MM.1S (cell line): Measurements from ENCODE around the gene LPIN2.

Experiments
- DNase-seq: peaks from one replicate; pipeline ENCODE4 v3.0.0-alpha.2; 2015
- H2AFZ ChIP-seq: fragments of 300-600 bp; sonication (generic); 2 replicates; pipeline ENCODE4 v1.6.0; 2016; ENCODE audit warnings: antibody characterized with exemption, low read length
- H3F3A ChIP-seq: fragments of 300-600 bp; sonication (generic); 2 replicates; pipeline ENCODE4 v1.6.1; 2016; ENCODE audit warnings: mild to moderate bottlenecking, antibody characterized with exemption, low read length, moderate library complexity, mixed read lengths; ENCODE audit not compliant: insufficient read depth
- H3K27ac ChIP-seq: fragments of 300-600 bp; sonication (generic); 2 replicates; pipeline ENCODE4 v1.5.1; 2016; ENCODE audit warnings: mild to moderate bottlenecking, low read length
- H3K27me3 ChIP-seq: fragments of 300-600 bp; sonication (generic); replicated peaks from 2 replicates; pipeline ENCODE4 v1.6.0; 2016; ENCODE audit warnings: low read length; ENCODE audit not compliant: insufficient read depth
- H3K36me3 ChIP-seq: fragments of 300-600 bp; sonication (generic); replicated peaks from 2 replicates; pipeline ENCODE4 v1.6.1; 2016; ENCODE audit warnings: mild to moderate bottlenecking, low read length, mixed read lengths; ENCODE audit not compliant: insufficient read depth
- H3K4me1 ChIP-seq: fragments of 300-600 bp; sonication (generic); 2 replicates; pipeline ENCODE4 v1.6.1; 2016; ENCODE audit warnings: low read length, mixed read lengths
- H3K4me2 ChIP-seq: fragments of 300-600 bp; sonication (generic); 2 replicates; pipeline ENCODE4 v1.6.0; 2016; ENCODE audit warnings: low read depth, low read length
- H3K4me3 ChIP-seq: fragments of 300-600 bp; sonication (generic); 2 replicates; pipeline ENCODE4 v1.5.1; 2016; ENCODE audit warnings: low read length, mixed read lengths
- H3K79me2 ChIP-seq: fragments of 300-600 bp; sonication (generic); 2 replicates; pipeline ENCODE4 v1.6.1; 2016; ENCODE audit warnings: mixed run types, low read length, mixed read lengths
- H3K9ac ChIP-seq: fragments of 300-600 bp; sonication (generic); 2 replicates; pipeline ENCODE4 v1.6.1; 2016; ENCODE audit warnings: low read length, mixed read lengths
- H3K9me2 ChIP-seq: fragments of 300-600 bp; sonication (generic); replicated peaks from 2 replicates; pipeline ENCODE4 v1.6.1; 2016; ENCODE audit warnings: mild to moderate bottlenecking, low read length, mixed read lengths; ENCODE audit not compliant: insufficient read depth
- H3K9me3 ChIP-seq: fragments of 300-600 bp; sonication (generic); replicated peaks from 2 replicates; pipeline ENCODE4 v1.6.1; 2016; ENCODE audit warnings: mild to moderate bottlenecking, low read length, mixed read lengths; ENCODE audit not compliant: insufficient read depth
- H4K20me1 ChIP-seq: fragments of 300-600 bp; sonication (generic); 2 replicates; pipeline ENCODE4 v1.6.1; 2016; ENCODE audit warnings: mild to moderate bottlenecking, low read length, moderate library complexity, mixed read lengths; ENCODE audit not compliant: insufficient read depth
- CTCF ChIP-seq: fragments of 300-600 bp; sonication (generic); IDR thresholded peaks from 2 replicates; pipeline ENCODE4 v1.5.1; 2016; ENCODE audit warnings: antibody characterized with exemption, low read length, mixed read lengths
- EZH2 ChIP-seq: fragments of 300-600 bp; sonication (generic); optimal IDR thresholded peaks from 2 replicates; pipeline ENCODE3; 2017; ENCODE audit warnings: low read depth, mild to moderate bottlenecking, antibody characterized with exemption, low read length, mixed read lengths
- EZH2phosphoT487 ChIP-seq: fragments of 300-600 bp; sonication (generic); IDR thresholded peaks from 2 replicates; pipeline ENCODE4 v1.6.1; 2018; ENCODE audit warnings: antibody characterized with exemption, low read length

Gene LPIN2, protein sequence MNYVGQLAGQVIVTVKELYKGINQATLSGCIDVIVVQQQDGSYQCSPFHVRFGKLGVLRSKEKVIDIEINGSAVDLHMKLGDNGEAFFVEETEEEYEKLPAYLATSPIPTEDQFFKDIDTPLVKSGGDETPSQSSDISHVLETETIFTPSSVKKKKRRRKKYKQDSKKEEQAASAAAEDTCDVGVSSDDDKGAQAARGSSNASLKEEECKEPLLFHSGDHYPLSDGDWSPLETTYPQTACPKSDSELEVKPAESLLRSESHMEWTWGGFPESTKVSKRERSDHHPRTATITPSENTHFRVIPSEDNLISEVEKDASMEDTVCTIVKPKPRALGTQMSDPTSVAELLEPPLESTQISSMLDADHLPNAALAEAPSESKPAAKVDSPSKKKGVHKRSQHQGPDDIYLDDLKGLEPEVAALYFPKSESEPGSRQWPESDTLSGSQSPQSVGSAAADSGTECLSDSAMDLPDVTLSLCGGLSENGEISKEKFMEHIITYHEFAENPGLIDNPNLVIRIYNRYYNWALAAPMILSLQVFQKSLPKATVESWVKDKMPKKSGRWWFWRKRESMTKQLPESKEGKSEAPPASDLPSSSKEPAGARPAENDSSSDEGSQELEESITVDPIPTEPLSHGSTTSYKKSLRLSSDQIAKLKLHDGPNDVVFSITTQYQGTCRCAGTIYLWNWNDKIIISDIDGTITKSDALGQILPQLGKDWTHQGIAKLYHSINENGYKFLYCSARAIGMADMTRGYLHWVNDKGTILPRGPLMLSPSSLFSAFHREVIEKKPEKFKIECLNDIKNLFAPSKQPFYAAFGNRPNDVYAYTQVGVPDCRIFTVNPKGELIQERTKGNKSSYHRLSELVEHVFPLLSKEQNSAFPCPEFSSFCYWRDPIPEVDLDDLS

GRCh38 chr18:3013024-3013804 is at the start of gene LPIN2:
Gene LPIN2, minus strand, starts transcription at chr18:3013144. Its CDS starts 52,304 bp downstream, at chr18:2960840.
- Histone ChIP-seq H3K4me1 (0 out of 2 replicates have a peak, but pooled peaks cover 5% of the 10 kb centered on the region), H3K9ac (peak within 1 kb of the TSS; percentile 59; the same call in 1 of the 2 replicates), H3K79me2 (peaks cover 16% of the 10 kb centered on the region), H3K27ac (peak within 1 kb of the TSS; percentile 47; the same call in 1 of the 2 replicates), H3K9me2 (no peaks in the 10 kb centered on the region), H3K4me3 (peak within 1 kb of the TSS; percentile 77), H3K9me3 (no peaks in the 10 kb centered on the region), H3F3A (no peaks in the 10 kb centered on the region), H3K36me3 (no peaks in the 10 kb centered on the region), H4K20me1 (no peaks in the 10 kb centered on the region), H2AFZ (peak within 1 kb of the TSS; percentile 79), H3K27me3 (no peaks in the 10 kb centered on the region), H3K4me2 (peak within 1 kb of the TSS; percentile 67)
- TF ChIP-seq EZH2phosphoT487 (no peak), CTCF (no peak), EZH2 (no peak)
- DNase-seq = peak; percentile 98

GRCh38 chr18:3061581-3062312 is 48.8 kb upstream of the LPIN2 start:
- H3K27ac ChIP-seq = peak overlapping the region; percentile 4; the same call in 1 of the 2 replicates
- H3K36me3 ChIP-seq = no peaks in the 10 kb centered on the region
- H3K9ac ChIP-seq = no peak overlapping the region
- H3K4me3 ChIP-seq = peak overlapping the region; percentile 42
- no peak overlapping the region for H2AFZ ChIP-seq
- H3K9me2 ChIP-seq = no peaks in the 10 kb centered on the region
- 0 out of 2 replicates have a peak, but pooled peaks cover 3% of the 10 kb centered on the region for H4K20me1 ChIP-seq
- no peaks in the 10 kb centered on the region for H3K79me2 ChIP-seq
- DNase-seq = peak; percentile 50
- TF ChIP-seq CTCF (no peak), EZH2phosphoT487 (no peak), EZH2 (no peak)
- H3K9me3 ChIP-seq = no peaks in the 10 kb centered on the region
- peaks cover 23% of the 10 kb centered on the region for H3K4me1 ChIP-seq
- H3K27me3 ChIP-seq = peaks cover 32% of the 10 kb centered on the region
- peak overlapping the region; percentile 62 for H3K4me2 ChIP-seq
- H3F3A ChIP-seq = peaks cover 10% of the 10 kb centered on the region
